GM23338 (cell line): ENCODE data around the gene CFAP74. TPM values are rescaled to one million over a fixed set of nuclear protein-coding genes. Genes with fewer than 3 reads are reported as not detected.

Source experiments
- ATAC-seq: fragments of 200-7000 bp; cut with Tn5 transposase; 3 replicates; pipeline ENCODE4 v1.9.1; 2020
- DNase-seq: peaks from one replicate; pipeline ENCODE4 v3.0.0-alpha.2; 2015; ENCODE audit warnings: low spot score
- H2AFZ ChIP-seq: fragments of 200-600 bp; sonication (generic); 2 replicates; pipeline ENCODE4 v1.8.0; 2016; ENCODE audit warnings: antibody characterized with exemption, mild to moderate bottlenecking, moderate library complexity
- H3F3A ChIP-seq: fragments of 200-600 bp; sonication (generic); replicated peaks from 2 replicates; pipeline ENCODE4 v1.8.0; 2017; ENCODE audit warnings: antibody characterized with exemption, mixed run types, low read depth
- H3K27ac ChIP-seq: fragments of 200-600 bp; sonication (generic); 2 replicates; pipeline ENCODE4 v1.6.1; 2016; ENCODE audit warnings: low read depth
- H3K27me3 ChIP-seq: fragments of 200-600 bp; sonication (generic); 2 replicates; pipeline ENCODE4 v1.8.0; 2016; ENCODE audit warnings: mild to moderate bottlenecking, mixed run types, moderate library complexity; ENCODE audit not compliant: insufficient read depth
- H3K36me3 ChIP-seq: fragments of 200-600 bp; sonication (generic); 2 replicates; pipeline ENCODE4 v1.8.0; 2016; ENCODE audit warnings: mild to moderate bottlenecking; ENCODE audit not compliant: insufficient read depth
- H3K4me1 ChIP-seq: fragments of 200-600 bp; sonication (generic); 2 replicates; pipeline ENCODE4 v1.8.0; 2016; ENCODE audit warnings: mild to moderate bottlenecking, moderate library complexity; ENCODE audit not compliant: insufficient read depth
- H3K4me2 ChIP-seq: fragments of 200-600 bp; sonication (generic); 2 replicates; pipeline ENCODE4 v1.7.1; 2017; ENCODE audit warnings: mixed run types
- H3K4me3 ChIP-seq: fragments of 200-600 bp; sonication (generic); 2 replicates; pipeline ENCODE4 v1.6.1; 2016; ENCODE audit warnings: mixed run types
- H3K79me2 ChIP-seq: fragments of 200-600 bp; sonication (generic); replicated peaks from 2 replicates; pipeline ENCODE4 v1.8.0; 2017; ENCODE audit warnings: mild to moderate bottlenecking; ENCODE audit not compliant: insufficient read depth
- H3K9me2 ChIP-seq: fragments of 200-600 bp; sonication (generic); 2 replicates; pipeline ENCODE4 v1.8.0; 2017; ENCODE audit not compliant: insufficient read depth
- H4K20me1 ChIP-seq: fragments of 200-600 bp; sonication (generic); replicated peaks from 2 replicates; pipeline ENCODE4 v1.8.0; 2017; ENCODE audit warnings: mild to moderate bottlenecking; ENCODE audit not compliant: insufficient read depth
- H3K27ac Mint-ChIP-seq: 2 replicates; pipeline ENCODE4 v1.8.0; 2020; ENCODE audit warnings: inconsistent platforms, mild to moderate bottlenecking, moderate library complexity, mixed read lengths
- H3K27me3 Mint-ChIP-seq: 3 replicates; pipeline ENCODE4 v1.8.0; 2022; ENCODE audit warnings: low read depth, mild to moderate bottlenecking, moderate library complexity, mixed read lengths, inconsistent platforms; ENCODE audit not compliant: insufficient read depth, poor library complexity
- H3K36me3 Mint-ChIP-seq: 3 replicates; pipeline ENCODE4 v1.8.0; 2021; ENCODE audit warnings: low read depth, mild to moderate bottlenecking, inconsistent platforms, moderate library complexity, mixed read lengths
- H3K4me1 Mint-ChIP-seq: 3 replicates; pipeline ENCODE4 v1.8.0; 2020; ENCODE audit warnings: mild to moderate bottlenecking, inconsistent platforms, mixed read lengths
- H3K4me3 Mint-ChIP-seq: 3 replicates; pipeline ENCODE4 v1.8.0; 2021; ENCODE audit warnings: moderate library complexity, mild to moderate bottlenecking, inconsistent platforms, mixed read lengths
- H3K9me3 Mint-ChIP-seq: 3 replicates; pipeline ENCODE4 v1.8.0; 2020; ENCODE audit warnings: moderate library complexity, mild to moderate bottlenecking, inconsistent platforms, mixed read lengths
- CREB1 ChIP-seq: fragments of 250-450 bp; sonication (Bioruptor Pico); IDR thresholded peaks from 2 replicates; pipeline ENCODE4 v1.5.0; 2020; ENCODE audit warnings: low read depth, mild to moderate bottlenecking, moderate library complexity
- CTCF ChIP-seq, 2 experiments: fragments of 200-600 bp in 1 of 2; sonication (generic) in 1 of 2; conservative IDR thresholded peaks; 2 replicates each; pipeline versions ENCODE4 v1.5.1 to v1.6.1; 2016 to 2017; ENCODE audit warnings: antibody characterized with exemption in 2 of 2, low read depth in 2 of 2, mild to moderate bottlenecking in 2 of 2, moderate library complexity in 1 of 2
- EZH2 ChIP-seq: fragments of 200-600 bp; sonication (generic); IDR thresholded peaks from one replicate; pipeline ENCODE4 v1.8.0; 2017; ENCODE audit warnings: antibody characterized with exemption, mild to moderate bottlenecking, low read depth; ENCODE audit not compliant: unreplicated experiment
- EZH2phosphoT487 ChIP-seq: fragments of 200-600 bp; sonication (generic); IDR thresholded peaks from one replicate; pipeline ENCODE4 v1.8.1; 2018; ENCODE audit warnings: antibody characterized with exemption; ENCODE audit not compliant: unreplicated experiment
- NANOG ChIP-seq: IDR thresholded peaks from 2 replicates; pipeline ENCODE4 v1.6.1; 2016; ENCODE audit warnings: antibody characterized with exemption, borderline replicate concordance
- POLR2AphosphoS5 ChIP-seq: IDR thresholded peaks from 2 replicates; pipeline ENCODE4 v1.6.1; 2016; ENCODE audit warnings: antibody characterized with exemption, low read depth
- STAT1 ChIP-seq: IDR thresholded peaks from one replicate; pipeline ENCODE4 v1.6.1; 2016; ENCODE audit warnings: antibody characterized with exemption; ENCODE audit not compliant: unreplicated experiment
- ZNF114 ChIP-seq: fragments of 250-450 bp; sonication (Bioruptor Pico); IDR thresholded peaks from 2 replicates; pipeline ENCODE4 v1.5.0; 2020; ENCODE audit warnings: mild to moderate bottlenecking, moderate library complexity
- ZNF331 ChIP-seq: fragments of 250-450 bp; sonication (Bioruptor Pico); IDR thresholded peaks from 2 replicates; pipeline ENCODE4 v1.5.0; 2020; ENCODE audit warnings: low read depth, mild to moderate bottlenecking, moderate library complexity
- polyA plus RNA-seq: library from polyadenylated mRNA; unstranded; fragments of >200 nt; fragmentation: Nextera tagmentation; extraction: Ambion mirVana; gene quantifications from 2 replicates; pipeline ENCODE4 v1.2.1, GENCODE V29; 2016
- total RNA-seq: library from RNA; depleted of rRNA; stranded (reverse); fragments of >200 nt; shearing (Covaris generic); gene quantifications from 2 replicates; pipeline ENCODE4 v1.2.3, GENCODE V29; 2014
- TF ChIP-seq, protein P1 (sequence below): IDR thresholded peaks from one replicate; pipeline ENCODE4 v1.6.1; 2018; ENCODE audit warnings: antibody characterized with exemption; ENCODE audit not compliant: unreplicated experiment

Gene CFAP74
- total and polyA plus RNA-seq, 2 experiments from 2014 or later: 0.21 TPM; not detected in 1

GRCh38 chr1:2028870-2029560 lies 25.4 kb upstream of the CFAP74 start:
- Histone ChIP-seq H3K79me2 (no peaks in the 10 kb centered on the region), H3K36me3 (no peaks in the 10 kb centered on the region), H3K9me2 (no peaks in the 10 kb centered on the region), H3K27ac (no peak overlapping the region), H3K4me1 (no peaks in the 10 kb centered on the region), H3K27me3 (no peaks in the 10 kb centered on the region), H3K4me2 (no peak overlapping the region), H3F3A (no peaks in the 10 kb centered on the region), H4K20me1 (no peaks in the 10 kb centered on the region), H2AFZ (no peak overlapping the region), H3K4me3 (no peak overlapping the region)
- Mint-ChIP-seq H3K36me3 (no peaks in the 10 kb centered on the region), H3K27me3 (peaks cover 8% of the 10 kb centered on the region), H3K4me1 (peaks cover 6% of the 10 kb centered on the region; the same call in 2 of the 3 replicates), H3K4me3 (no peak overlapping the region), H3K9me3 (no peaks in the 10 kb centered on the region), H3K27ac (no peak overlapping the region)
- ATAC-seq: no peak
- no peak for DNase-seq
- TF ChIP-seq ZNF114: no peak
- TF ChIP-seq CREB1: no peak
- TF ChIP-seq NANOG: no peak
- no peak for TF ChIP-seq EZH2
- TF ChIP-seq EZH2phosphoT487: no peak
- TF ChIP-seq, protein P1, sequence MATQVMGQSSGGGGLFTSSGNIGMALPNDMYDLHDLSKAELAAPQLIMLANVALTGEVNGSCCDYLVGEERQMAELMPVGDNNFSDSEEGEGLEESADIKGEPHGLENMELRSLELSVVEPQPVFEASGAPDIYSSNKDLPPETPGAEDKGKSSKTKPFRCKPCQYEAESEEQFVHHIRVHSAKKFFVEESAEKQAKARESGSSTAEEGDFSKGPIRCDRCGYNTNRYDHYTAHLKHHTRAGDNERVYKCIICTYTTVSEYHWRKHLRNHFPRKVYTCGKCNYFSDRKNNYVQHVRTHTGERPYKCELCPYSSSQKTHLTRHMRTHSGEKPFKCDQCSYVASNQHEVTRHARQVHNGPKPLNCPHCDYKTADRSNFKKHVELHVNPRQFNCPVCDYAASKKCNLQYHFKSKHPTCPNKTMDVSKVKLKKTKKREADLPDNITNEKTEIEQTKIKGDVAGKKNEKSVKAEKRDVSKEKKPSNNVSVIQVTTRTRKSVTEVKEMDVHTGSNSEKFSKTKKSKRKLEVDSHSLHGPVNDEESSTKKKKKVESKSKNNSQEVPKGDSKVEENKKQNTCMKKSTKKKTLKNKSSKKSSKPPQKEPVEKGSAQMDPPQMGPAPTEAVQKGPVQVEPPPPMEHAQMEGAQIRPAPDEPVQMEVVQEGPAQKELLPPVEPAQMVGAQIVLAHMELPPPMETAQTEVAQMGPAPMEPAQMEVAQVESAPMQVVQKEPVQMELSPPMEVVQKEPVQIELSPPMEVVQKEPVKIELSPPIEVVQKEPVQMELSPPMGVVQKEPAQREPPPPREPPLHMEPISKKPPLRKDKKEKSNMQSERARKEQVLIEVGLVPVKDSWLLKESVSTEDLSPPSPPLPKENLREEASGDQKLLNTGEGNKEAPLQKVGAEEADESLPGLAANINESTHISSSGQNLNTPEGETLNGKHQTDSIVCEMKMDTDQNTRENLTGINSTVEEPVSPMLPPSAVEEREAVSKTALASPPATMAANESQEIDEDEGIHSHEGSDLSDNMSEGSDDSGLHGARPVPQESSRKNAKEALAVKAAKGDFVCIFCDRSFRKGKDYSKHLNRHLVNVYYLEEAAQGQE: no peak

DNA sequence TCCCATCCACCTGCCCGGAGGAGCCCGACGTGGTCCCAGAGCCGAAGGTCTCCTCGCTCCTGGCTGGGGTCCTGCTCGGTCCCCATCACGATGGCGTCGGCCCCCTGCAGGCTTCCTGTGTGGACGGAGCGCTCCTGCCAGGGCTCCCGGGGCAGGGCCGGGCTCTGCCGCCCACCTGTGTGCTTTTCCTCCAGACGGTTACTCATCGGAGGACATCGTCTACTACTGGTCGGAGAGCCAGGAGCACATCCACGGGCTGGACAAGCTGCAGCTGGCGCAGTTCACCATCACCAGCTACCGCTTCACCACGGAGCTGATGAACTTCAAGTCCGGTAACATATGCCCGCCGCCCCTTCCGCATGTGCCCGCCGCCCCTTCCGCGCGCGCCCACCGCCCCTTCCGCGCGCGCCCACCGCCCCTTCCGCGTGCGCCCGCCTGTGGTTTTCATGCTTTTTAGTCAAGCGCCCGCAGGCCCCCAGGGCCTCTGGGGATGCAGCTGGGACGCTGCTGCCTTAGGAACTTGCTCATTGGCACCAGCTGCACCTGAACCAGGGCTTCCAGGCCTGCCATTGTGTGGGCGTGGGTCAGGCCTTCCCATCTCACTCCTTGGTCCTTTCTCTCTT lies 24.5 kb upstream of the CFAP74 start:
- Histone ChIP-seq H3K36me3 (no peaks in the 10 kb centered on the region), H3K27me3 (no peaks in the 10 kb centered on the region), H3K27ac (no peak overlapping the region), H3K4me1 (no peaks in the 10 kb centered on the region), H3K4me3 (no peak overlapping the region), H3K9me2 (no peaks in the 10 kb centered on the region), H3K4me2 (no peak overlapping the region), H3K79me2 (no peaks in the 10 kb centered on the region), H3F3A (no peaks in the 10 kb centered on the region), H2AFZ (no peak overlapping the region), H4K20me1 (no peaks in the 10 kb centered on the region)
- no peaks in the 10 kb centered on the region for H3K36me3 Mint-ChIP-seq
- no peaks in the 10 kb centered on the region for H3K9me3 Mint-ChIP-seq
- no peak for TF ChIP-seq CTCF (conservative IDR thresholded peaks at IDR 0.05; ENCODE audit: low read depth in 2 of 2)
- no peak for TF ChIP-seq ZNF331 (CRISPR knock-in tag)
- no peak for TF ChIP-seq STAT1
- no peak for TF ChIP-seq POLR2AphosphoS5
- TF ChIP-seq ZNF114: no peak
- no peak for TF ChIP-seq EZH2
- H3K27me3 Mint-ChIP-seq: peaks cover 8% of the 10 kb centered on the region
- H3K4me1 Mint-ChIP-seq: peaks cover 4% of the 10 kb centered on the region; the same call in 2 of the 3 replicates
- no peak for ATAC-seq
- no peak overlapping the region for H3K27ac Mint-ChIP-seq
- H3K4me3 Mint-ChIP-seq: no peak overlapping the region
- no peak for DNase-seq
